ENCODE data around the gene TESMIN. TPM values are rescaled to one million over a fixed set of nuclear protein-coding genes. Genes with fewer than 3 reads are reported as not detected.

The TESMIN gene
- total RNA-seq, 1 donor from 2014 or later = not detected

DNA sequence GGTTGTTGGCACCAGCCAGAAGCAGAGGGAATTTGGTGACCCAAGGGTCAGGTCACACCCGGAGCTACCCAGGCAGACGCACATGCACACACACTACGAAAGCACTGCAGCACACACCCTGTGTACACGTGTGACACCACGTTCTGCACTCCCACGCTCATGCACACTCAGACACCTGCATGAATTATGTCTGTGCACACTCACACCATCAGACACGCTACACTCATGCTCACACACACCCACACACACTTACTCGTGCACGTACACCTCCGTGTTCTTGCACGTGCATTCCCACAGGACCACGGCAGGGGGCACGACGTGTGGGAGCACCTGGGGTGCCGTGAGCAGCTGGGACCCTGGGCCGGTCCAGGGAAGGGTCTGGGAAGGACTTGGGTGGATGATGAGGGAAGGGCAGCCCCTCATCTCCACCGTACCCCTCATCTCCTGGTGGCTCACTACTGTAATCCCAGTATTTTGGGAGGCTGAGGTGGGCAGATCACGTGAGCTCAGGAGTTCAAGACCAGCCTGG is 87.8 kb downstream of the TESMIN start:
- intact Hi-C loops (cut with DNase I) = no loop called here
- DNase-seq (ENCODE audit: low spot score in 2 of 2) = no peak
- H3K27me3 ChIP-seq = no peaks in the 10 kb centered on the region
- no peaks in the 10 kb centered on the region for H3K4me1 ChIP-seq
- H3K27ac ChIP-seq = no peak overlapping the region
- no peaks in the 10 kb centered on the region for H3K36me3 ChIP-seq
- no peak overlapping the region for H3K4me3 ChIP-seq
- H3K9me3 ChIP-seq = no peaks in the 10 kb centered on the region
- no peak for TF ChIP-seq CTCF (IDR thresholded peaks at IDR 0.05)

GRCh38 chr11:68661697-68662603 is 89.4 kb downstream of the TESMIN start:
- Histone ChIP-seq H3K36me3 (no peaks in the 10 kb centered on the region), H3K27me3 (no peaks in the 10 kb centered on the region), H3K27ac (no peak overlapping the region), H3K4me1 (no peaks in the 10 kb centered on the region), H3K4me3 (no peak overlapping the region), H3K9me3 (no peaks in the 10 kb centered on the region)
- no peak for DNase-seq (ENCODE audit: low spot score in 2 of 2)
- intact Hi-C loops (cut with DNase I) = no loop called here
- TF ChIP-seq CTCF (IDR thresholded peaks at IDR 0.05) = no peak

GRCh38 chr11:68661014-68661413 is 90.3 kb downstream of the TESMIN start:
- Histone ChIP-seq H3K4me3 (no peak overlapping the region), H3K27ac (no peak overlapping the region), H3K4me1 (no peaks in the 10 kb centered on the region), H3K36me3 (no peaks in the 10 kb centered on the region), H3K27me3 (no peaks in the 10 kb centered on the region), H3K9me3 (no peaks in the 10 kb centered on the region)
- DNase-seq (ENCODE audit: low spot score in 2 of 2) = no peak
- intact Hi-C loops (cut with DNase I) = no loop called here
- no peak for TF ChIP-seq CTCF (IDR thresholded peaks at IDR 0.05)

DNA sequence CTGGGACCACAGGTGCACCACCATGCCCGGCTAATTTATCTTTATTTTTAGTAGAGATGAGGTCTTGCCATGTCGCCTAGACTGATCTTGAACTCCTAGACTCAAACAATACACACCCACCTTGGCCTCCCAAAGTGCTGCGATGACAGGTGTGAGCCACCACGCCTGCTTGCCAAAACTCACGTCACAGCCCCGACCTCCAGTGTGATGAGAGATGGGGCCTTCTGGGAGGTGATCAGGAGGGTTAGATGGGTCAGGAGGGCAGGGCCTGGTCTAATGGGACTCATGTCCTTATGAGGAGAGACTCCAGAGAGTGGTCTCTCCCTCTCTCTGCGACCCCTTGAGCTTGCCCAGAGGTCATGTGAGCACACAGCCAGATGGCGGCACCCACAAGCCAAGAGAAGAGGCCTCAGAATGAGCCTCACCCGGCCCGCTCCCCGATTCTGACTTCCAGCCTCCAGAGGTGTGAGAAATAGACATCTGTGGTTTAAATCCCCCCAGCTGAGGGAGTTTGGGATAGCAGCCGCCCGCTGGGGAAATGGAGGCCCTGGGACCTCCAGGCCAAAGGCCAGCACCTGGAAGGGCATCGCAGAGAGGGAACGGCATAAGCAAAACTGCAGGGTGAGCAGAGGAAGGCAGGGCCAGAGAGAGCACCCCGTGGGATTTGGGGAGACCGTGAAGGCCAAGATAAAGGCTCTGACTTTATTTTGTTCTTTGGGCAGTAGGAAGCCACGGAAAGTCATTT is 91.1 kb downstream of the TESMIN start:
- intact Hi-C loops (cut with DNase I) = no loop called here
- Histone ChIP-seq H3K4me3 (no peak overlapping the region), H3K4me1 (no peaks in the 10 kb centered on the region), H3K36me3 (no peaks in the 10 kb centered on the region), H3K27ac (no peak overlapping the region), H3K9me3 (no peaks in the 10 kb centered on the region), H3K27me3 (no peaks in the 10 kb centered on the region)
- no peak for TF ChIP-seq CTCF (IDR thresholded peaks at IDR 0.05)
- no peak for DNase-seq (ENCODE audit: low spot score in 2 of 2)

GRCh38 chr11:68659158-68659921 is 92.0 kb downstream of the TESMIN start:
- intact Hi-C loops (cut with DNase I) = no loop called here
- H3K9me3 ChIP-seq = no peaks in the 10 kb centered on the region
- no peaks in the 10 kb centered on the region for H3K36me3 ChIP-seq
- no peak overlapping the region for H3K4me3 ChIP-seq
- H3K4me1 ChIP-seq = no peaks in the 10 kb centered on the region
- no peaks in the 10 kb centered on the region for H3K27me3 ChIP-seq
- no peak for DNase-seq (ENCODE audit: low spot score in 2 of 2)
- TF ChIP-seq CTCF (IDR thresholded peaks at IDR 0.05) = no peak
- H3K27ac ChIP-seq = no peak overlapping the region

Data from ascending aorta (tissue), 2 donors.